A549 (cell line): ENCODE measurements around the gene CDC6. TPM values are rescaled to one million over a fixed set of nuclear protein-coding genes. Genes with fewer than 3 reads are reported as not detected.

ENCODE experiments used
- ATAC-seq, 2 experiments: fragments of 200-7000 bp in 1 of 2; fragments of >200 bp in 1 of 2; cut with Nextera tagmentation in 1 of 2; cut with Tn5 transposase in 1 of 2; 3 replicates each; pipeline versions ENCODE4 v1.8.0 to v1.9.1; 2018 to 2020; ENCODE audit warnings: mild to moderate bottlenecking in 1 of 2, moderate library complexity in 1 of 2
- CTCF ChIA-PET: fragments of 300-600 bp; sonication (Branson Sonifier 250); formaldehyde crosslinking; extraction: SDS; loops from one replicate; lab custom pipeline; 2021; ENCODE audit warnings: antibody characterized with exemption, inconsistent platforms; lab: Yijun Ruan, JAX
- POLR2A ChIA-PET: fragments of 350-600 bp; formaldehyde crosslinking; extraction: SDS; loops from one replicate; lab custom pipeline; 2021; ENCODE audit warnings: antibody characterized with exemption, inconsistent platforms; lab: Yijun Ruan, JAX
- DNase-seq, 2 experiments: peaks; one replicate each; pipeline versions ENCODE4 v3.0.0 to v3.0.0-alpha.2; 2011 to 2016; ENCODE audit warnings: low read depth in 1 of 2, low spot score in 1 of 2
- FAIRE-seq: peaks from 2 replicates; lab custom pipeline; 2011; peaks lifted over from hg19 to GRCh38; lab: Jason Lieb, UNC
- H3K27ac ChIP-seq, 2 experiments: fragments of >200 bp; sonication (Bioruptor Twin); formaldehyde crosslinking; 3 replicates each; pipeline ENCODE4 v1.5.1; 2016 to 2017
- H3K4me1 ChIP-seq: fragments of >200 bp; sonication (Bioruptor Twin); formaldehyde crosslinking; 3 replicates; pipeline ENCODE4 v1.6.1; 2016
- H3K4me2 ChIP-seq: fragments of >200 bp; sonication (Bioruptor Twin); formaldehyde crosslinking; 3 replicates; pipeline ENCODE4 v1.6.1; 2016
- H3K4me3 ChIP-seq: fragments of >200 bp; sonication (Bioruptor Twin); formaldehyde crosslinking; 3 replicates; pipeline ENCODE4 v1.5.1; 2016
- H3K9me3 ChIP-seq: fragments of >200 bp; sonication (Bioruptor Twin); formaldehyde crosslinking; 3 replicates; pipeline ENCODE4 v1.6.1; 2016
- CEBPB ChIP-seq, 2 experiments: fragments of >200 bp in 1 of 2; sonication (Bioruptor Twin) in 1 of 2; formaldehyde crosslinking in 1 of 2; IDR thresholded peaks; 2 replicates each; pipeline ENCODE4 v1.6.1; 2012 to 2016
- CHD4 ChIP-seq: fragments of 200-600 bp; sonication (generic); IDR thresholded peaks from 2 replicates; pipeline ENCODE4 v1.6.1; 2016; ENCODE audit warnings: antibody characterized with exemption, mild to moderate bottlenecking, borderline replicate concordance
- CTCF ChIP-seq: fragments of >200 bp; sonication (Bioruptor Twin); formaldehyde crosslinking; IDR thresholded peaks from 3 replicates; pipeline ENCODE4 v1.5.1; 2016
- EHF ChIP-seq: fragments of 250-450 bp; sonication (Bioruptor Pico); IDR thresholded peaks from 2 replicates; pipeline ENCODE4 v1.5.0; 2020; ENCODE audit warnings: mild to moderate bottlenecking
- ELK1 ChIP-seq: fragments of 150-350 bp; IDR thresholded peaks from 2 replicates; pipeline ENCODE4 v1.6.1; 2014; ENCODE audit warnings: low read depth, mild to moderate bottlenecking, low read length
- FOXS1 ChIP-seq: fragments of 250-450 bp; sonication (Bioruptor Pico); IDR thresholded peaks from 2 replicates; pipeline ENCODE4 v1.5.0; 2020; ENCODE audit warnings: mild to moderate bottlenecking, moderate library complexity
- HDAC2 ChIP-seq: fragments of 200-600 bp; sonication (generic); IDR thresholded peaks from 2 replicates; pipeline ENCODE4 v1.6.1; 2016
- HMGXB4 ChIP-seq: fragments of 250-450 bp; sonication (Bioruptor Pico); IDR thresholded peaks from 2 replicates; pipeline ENCODE4 v1.5.0; 2021; ENCODE audit warnings: mild to moderate bottlenecking, moderate library complexity, borderline replicate concordance
- JUNB ChIP-seq: fragments of >200 bp; sonication (Bioruptor Twin); formaldehyde crosslinking; IDR thresholded peaks from 2 replicates; pipeline ENCODE4 v1.6.1; 2016
- KDM1A ChIP-seq: fragments of 200-600 bp; sonication (generic); IDR thresholded peaks from 2 replicates; pipeline ENCODE4 v1.6.1; 2016; ENCODE audit warnings: low read depth, mild to moderate bottlenecking
- KDM5A ChIP-seq: fragments of 200-600 bp; sonication (generic); IDR thresholded peaks from 2 replicates; pipeline ENCODE4 v1.6.1; 2016; ENCODE audit warnings: antibody characterized with exemption, mild to moderate bottlenecking
- MAZ ChIP-seq: fragments of 150-350 bp; IDR thresholded peaks from 2 replicates; pipeline ENCODE4 v1.6.1; 2014; ENCODE audit warnings: antibody characterized with exemption, low read depth, low read length, borderline replicate concordance
- MYC ChIP-seq: IDR thresholded peaks from 2 replicates; pipeline ENCODE4 v1.6.1; 2012; ENCODE audit warnings: mild to moderate bottlenecking, inconsistent platforms, low read length, improper control_type of control experiment, borderline replicate concordance
- REST ChIP-seq: fragments of 200-600 bp; sonication (generic); IDR thresholded peaks from 2 replicates; pipeline ENCODE4 v1.6.1; 2016; ENCODE audit warnings: antibody characterized with exemption, mild to moderate bottlenecking, moderate library complexity
- ZSCAN20 ChIP-seq: fragments of 250-450 bp; sonication (Bioruptor Pico); IDR thresholded peaks from 2 replicates; pipeline ENCODE4 v1.8.0; 2022; ENCODE audit warnings: mild to moderate bottlenecking, moderate library complexity
- WGBS: methylation state at CpG from one replicate; pipeline ENCODE4 v1.1.6; 2017; ENCODE audit errors: missing lambda C conversion rate; 5-methylcytosine and 5-hydroxymethylcytosine counted together
- polyA plus RNA-seq, 4 experiments: library from polyadenylated mRNA; depleted of rRNA in 3 of 4; stranded (reverse); fragments of >200 nt; fragmentation: RNase III in 1 of 4; extraction: RNeasy Plus Mini Kit Qiagen cat#74134 plus additional on column Dnase treatment in 1 of 4; gene quantifications; 2 replicates in 3 of 4; 3 replicates in 1 of 4; pipeline ENCODE4 v1.2.3, GENCODE V29; 2011 to 2017
- TF ChIP-seq, protein P1 (sequence below): IDR thresholded peaks from 2 replicates; pipeline ENCODE4 v1.6.1; 2012
- TF ChIP-seq, protein P2 (sequence below): IDR thresholded peaks from 2 replicates; pipeline ENCODE4 v1.6.1; 2012
- TF ChIP-seq, protein P3 (sequence below): fragments of 250-450 bp; sonication (Bioruptor Pico); IDR thresholded peaks from 2 replicates; pipeline ENCODE4 v1.5.0; 2020; ENCODE audit warnings: low read depth, mild to moderate bottlenecking, moderate library complexity
- TF ChIP-seq, protein P4 (sequence below): IDR thresholded peaks from 2 replicates; pipeline ENCODE4 v1.6.1; 2012; ENCODE audit warnings: low read depth, borderline replicate concordance

CDC6 gene
- polyA plus RNA-seq, 2 of the 4 experiments (the other 2 are of a cell fraction): 67.0 to 79.5 TPM

DNA sequence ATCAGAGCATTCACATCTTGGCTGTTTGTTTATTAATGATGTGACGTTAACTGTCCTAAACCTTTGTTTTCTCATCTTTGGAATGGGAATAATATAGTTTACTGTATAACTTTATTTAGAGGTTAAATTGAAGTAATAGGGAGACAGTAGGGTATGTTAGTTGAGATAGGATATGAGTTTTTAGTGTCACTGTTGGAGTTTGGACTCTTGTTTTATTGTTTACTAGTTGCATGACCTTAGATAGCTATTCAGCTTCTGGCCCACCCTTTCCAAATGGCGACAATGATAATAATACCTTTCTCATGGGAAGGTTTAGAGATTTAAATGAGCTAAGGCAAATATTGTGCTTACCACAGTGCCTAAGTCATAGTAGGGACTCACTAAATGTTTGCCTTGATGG lies 28.2 kb upstream of the CDC6 start:
- TF ChIP-seq KDM5A (no peak), CTCF (no peak), MYC (no peak), ELK1 (no peak), REST (no peak), JUNB (no peak), EHF (no peak), ZSCAN20 (CRISPR knock-in tag) (no peak)
- TF ChIP-seq, all 56 proteins: peak for 0
- CTCF ChIA-PET: interaction anchor here (0.6 to 3.6 kb wide), 8 partner anchors 15 to 1024 kb away, joined by 3 to 19 read pairs (median 4); no protein-coding TSS in a partner anchor
- POLR2A ChIA-PET: interaction anchor here (0.6 kb wide), 1 partner anchor 105 kb away, joined by 7 read pairs; no protein-coding TSS in a partner anchor

GRCh38 chr17:40260528-40260927 lies 27.2 kb upstream of the CDC6 start:
- ATAC-seq (no peak), FAIRE-seq (no peak), DNase-seq (no peak)
- Histone ChIP-seq H3K27ac (no peak overlapping the region), H3K9me3 (no peaks in the 10 kb centered on the region), H3K4me2 (no peak overlapping the region), H3K4me1 (no peaks in the 10 kb centered on the region), H3K4me3 (no peak overlapping the region)
- 88% methylated on average over 7 of the region's 7 CpGs for WGBS
- ChIA-PET CTCF (interaction anchor here (0.6 to 3.6 kb wide), 6 partner anchors 25 to 185 kb away, joined by 3 to 19 read pairs (median 3); no protein-coding TSS in a partner anchor), POLR2A (interaction anchor here (0.6 to 0.9 kb wide), 2 partner anchors 29 to 154 kb away, joined by 5 to 6 read pairs; no protein-coding TSS in a partner anchor)
- TF ChIP-seq, protein P1, sequence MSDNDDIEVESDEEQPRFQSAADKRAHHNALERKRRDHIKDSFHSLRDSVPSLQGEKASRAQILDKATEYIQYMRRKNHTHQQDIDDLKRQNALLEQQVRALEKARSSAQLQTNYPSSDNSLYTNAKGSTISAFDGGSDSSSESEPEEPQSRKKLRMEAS: no peak
- TF ChIP-seq FOXS1 (CRISPR knock-in tag) (no peak), MAZ (no peak), CHD4 (no peak), KDM1A (no peak), REST (no peak), CEBPB (IDR thresholded peaks at IDR 0.05) (no peak), HMGXB4 (CRISPR knock-in tag) (no peak), HDAC2 (no peak)
- TF ChIP-seq, protein P2, sequence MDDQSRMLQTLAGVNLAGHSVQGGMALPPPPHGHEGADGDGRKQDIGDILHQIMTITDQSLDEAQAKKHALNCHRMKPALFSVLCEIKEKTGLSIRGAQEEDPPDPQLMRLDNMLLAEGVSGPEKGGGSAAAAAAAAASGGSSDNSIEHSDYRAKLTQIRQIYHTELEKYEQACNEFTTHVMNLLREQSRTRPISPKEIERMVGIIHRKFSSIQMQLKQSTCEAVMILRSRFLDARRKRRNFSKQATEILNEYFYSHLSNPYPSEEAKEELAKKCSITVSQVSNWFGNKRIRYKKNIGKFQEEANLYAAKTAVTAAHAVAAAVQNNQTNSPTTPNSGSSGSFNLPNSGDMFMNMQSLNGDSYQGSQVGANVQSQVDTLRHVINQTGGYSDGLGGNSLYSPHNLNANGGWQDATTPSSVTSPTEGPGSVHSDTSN: no peak
- TF ChIP-seq, protein P3, sequence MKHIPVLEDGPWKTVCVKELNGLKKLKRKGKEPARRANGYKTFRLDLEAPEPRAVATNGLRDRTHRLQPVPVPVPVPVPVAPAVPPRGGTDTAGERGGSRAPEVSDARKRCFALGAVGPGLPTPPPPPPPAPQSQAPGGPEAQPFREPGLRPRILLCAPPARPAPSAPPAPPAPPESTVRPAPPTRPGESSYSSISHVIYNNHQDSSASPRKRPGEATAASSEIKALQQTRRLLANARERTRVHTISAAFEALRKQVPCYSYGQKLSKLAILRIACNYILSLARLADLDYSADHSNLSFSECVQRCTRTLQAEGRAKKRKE (CRISPR knock-in tag): no peak
- TF ChIP-seq, protein P4, sequence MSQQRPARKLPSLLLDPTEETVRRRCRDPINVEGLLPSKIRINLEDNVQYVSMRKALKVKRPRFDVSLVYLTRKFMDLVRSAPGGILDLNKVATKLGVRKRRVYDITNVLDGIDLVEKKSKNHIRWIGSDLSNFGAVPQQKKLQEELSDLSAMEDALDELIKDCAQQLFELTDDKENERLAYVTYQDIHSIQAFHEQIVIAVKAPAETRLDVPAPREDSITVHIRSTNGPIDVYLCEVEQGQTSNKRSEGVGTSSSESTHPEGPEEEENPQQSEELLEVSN: no peak

More for the DNA sequence above, 28.2 kb upstream of the CDC6 start:
- ATAC-seq (no peak), DNase-seq (no peak), FAIRE-seq (peak; percentile 88)
- H3K4me1 ChIP-seq: no peaks in the 10 kb centered on the region
- H3K4me2 ChIP-seq: no peak overlapping the region
- 89% methylated on average over 2 of the region's 2 CpGs for WGBS
- no peak overlapping the region for H3K27ac ChIP-seq
- H3K9me3 ChIP-seq: no peaks in the 10 kb centered on the region
- H3K4me3 ChIP-seq: no peak overlapping the region
